SH-SY5Y (cell line): Measurements from ENCODE around the gene WFDC1.

Experiments
- GATA2 ChIP-seq: IDR thresholded peaks from 2 replicates; pipeline ENCODE4 v1.6.1; 2011; ENCODE audit warnings: mild to moderate bottlenecking, low read depth, low read length
- GATA3 ChIP-seq: IDR thresholded peaks from 2 replicates; pipeline ENCODE4 v1.6.1; 2011; ENCODE audit warnings: low read depth, mild to moderate bottlenecking, low read length, moderate library complexity

The WFDC1 gene

GRCh38 chr16:84379008-84379708 is 84.5 kb downstream of the WFDC1 start:
- TF ChIP-seq GATA3: no peak
- TF ChIP-seq GATA2: no peak
